ENCODE data around the gene MSX2.

DNA sequence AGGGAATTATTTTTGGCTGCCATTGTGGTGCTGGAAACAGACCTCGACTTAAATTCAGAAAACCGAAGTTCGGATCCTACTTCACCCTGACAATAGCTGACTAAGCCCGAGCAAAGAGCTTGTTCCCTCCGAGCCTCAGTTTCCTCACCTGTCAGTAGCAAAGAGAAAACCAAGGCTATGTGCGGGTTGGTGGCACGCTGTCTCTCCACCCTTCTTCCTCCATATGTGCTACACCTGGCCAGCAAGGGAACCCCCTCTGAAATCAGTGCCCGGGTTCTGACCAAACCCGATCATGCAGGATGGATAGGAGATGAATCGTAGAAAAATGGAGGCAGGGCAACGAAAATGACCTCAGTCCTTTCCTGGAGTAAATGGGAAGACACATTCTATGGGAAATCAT lies 16.7 kb upstream of the MSX2 start:
- TF ChIP-seq POLR2A (IDR thresholded peaks at IDR 0.05; ENCODE audit: control extremely low read depth in 1 of 2, low read depth in 2 of 2, low read length in 2 of 2) (no peak), YY1 (IDR thresholded peaks at IDR 0.05; ENCODE audit: low read depth, low read length) (no peak), GABPA (IDR thresholded peaks at IDR 0.05; ENCODE audit: borderline replicate concordance, insufficient read depth, low read length) (no peak), CBX5 (IDR thresholded peaks at IDR 0.05; ENCODE audit: low read depth, low read length) (no peak), TAF1 (IDR thresholded peaks at IDR 0.05; ENCODE audit: low read depth, low read length) (no peak), POLR2AphosphoS5 (IDR thresholded peaks at IDR 0.05; ENCODE audit: low read depth, low read length) (no peak), ASH2L (IDR thresholded peaks at IDR 0.05; ENCODE audit: low read length) (no peak), EZH2 (IDR thresholded peaks at IDR 0.05; ENCODE audit: low read depth, low read length, severe bottlenecking) (no peak), CBX8 (IDR thresholded peaks at IDR 0.05; ENCODE audit: borderline replicate concordance, low read depth, low read length) (no peak), SRF (IDR thresholded peaks at IDR 0.05; ENCODE audit: low read depth, low read length) (no peak), KDM4A (IDR thresholded peaks at IDR 0.05; ENCODE audit: low read depth, low read length, severe bottlenecking) (no peak)
- TF ChIP-seq, protein P1, sequence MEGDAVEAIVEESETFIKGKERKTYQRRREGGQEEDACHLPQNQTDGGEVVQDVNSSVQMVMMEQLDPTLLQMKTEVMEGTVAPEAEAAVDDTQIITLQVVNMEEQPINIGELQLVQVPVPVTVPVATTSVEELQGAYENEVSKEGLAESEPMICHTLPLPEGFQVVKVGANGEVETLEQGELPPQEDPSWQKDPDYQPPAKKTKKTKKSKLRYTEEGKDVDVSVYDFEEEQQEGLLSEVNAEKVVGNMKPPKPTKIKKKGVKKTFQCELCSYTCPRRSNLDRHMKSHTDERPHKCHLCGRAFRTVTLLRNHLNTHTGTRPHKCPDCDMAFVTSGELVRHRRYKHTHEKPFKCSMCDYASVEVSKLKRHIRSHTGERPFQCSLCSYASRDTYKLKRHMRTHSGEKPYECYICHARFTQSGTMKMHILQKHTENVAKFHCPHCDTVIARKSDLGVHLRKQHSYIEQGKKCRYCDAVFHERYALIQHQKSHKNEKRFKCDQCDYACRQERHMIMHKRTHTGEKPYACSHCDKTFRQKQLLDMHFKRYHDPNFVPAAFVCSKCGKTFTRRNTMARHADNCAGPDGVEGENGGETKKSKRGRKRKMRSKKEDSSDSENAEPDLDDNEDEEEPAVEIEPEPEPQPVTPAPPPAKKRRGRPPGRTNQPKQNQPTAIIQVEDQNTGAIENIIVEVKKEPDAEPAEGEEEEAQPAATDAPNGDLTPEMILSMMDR (IDR thresholded peaks at IDR 0.05; ENCODE audit: control extremely low read depth in 1 of 3, insufficient read depth in 1 of 3, low read depth in 1 of 3, low read length in 3 of 3): no peak
- TF ChIP-seq, protein P2, sequence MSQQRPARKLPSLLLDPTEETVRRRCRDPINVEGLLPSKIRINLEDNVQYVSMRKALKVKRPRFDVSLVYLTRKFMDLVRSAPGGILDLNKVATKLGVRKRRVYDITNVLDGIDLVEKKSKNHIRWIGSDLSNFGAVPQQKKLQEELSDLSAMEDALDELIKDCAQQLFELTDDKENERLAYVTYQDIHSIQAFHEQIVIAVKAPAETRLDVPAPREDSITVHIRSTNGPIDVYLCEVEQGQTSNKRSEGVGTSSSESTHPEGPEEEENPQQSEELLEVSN (IDR thresholded peaks at IDR 0.05): no peak
- TF ChIP-seq, protein P3, sequence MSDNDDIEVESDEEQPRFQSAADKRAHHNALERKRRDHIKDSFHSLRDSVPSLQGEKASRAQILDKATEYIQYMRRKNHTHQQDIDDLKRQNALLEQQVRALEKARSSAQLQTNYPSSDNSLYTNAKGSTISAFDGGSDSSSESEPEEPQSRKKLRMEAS (IDR thresholded peaks at IDR 0.05): no peak
